ENCODE measurements around the gene APBB3. TPM values are rescaled to one million over a fixed set of nuclear protein-coding genes. Genes with fewer than 3 reads are reported as not detected.

Gene APBB3
- total RNA-seq, 1 experiment from 2014 or later: 15.7 TPM

- Mint-ChIP-seq H3K27me3 (ENCODE audit: unreplicated experiment) (no peaks in the 10 kb centered on the region), H3K27ac (ENCODE audit: unreplicated experiment) (peak overlapping the region; percentile 49), H3K4me3 (ENCODE audit: low read depth, unreplicated experiment) (no peak overlapping the region), H3K36me3 (ENCODE audit: insufficient read depth, unreplicated experiment) (peaks cover 85% of the 10 kb centered on the region), H3K9me3 (ENCODE audit: low read depth, unreplicated experiment) (no peaks in the 10 kb centered on the region), H3K4me1 (ENCODE audit: low read depth, unreplicated experiment) (peaks cover 46% of the 10 kb centered on the region)
- CTCF ChIA-PET: no interaction called here
- intact Hi-C loops (cut with micrococcal nuclease; ENCODE audit: unreplicated experiment): loop anchor here (10.0 kb wide), 1 partner anchor 164 kb away; no protein-coding TSS in a partner anchor
- no peak for DNase-seq
- BruUV-seq (replicated peaks): no TSS peak
- no peak for TF ChIP-seq CTCF (IDR thresholded peaks at IDR 0.05; ENCODE audit: unreplicated experiment)
Observed at GRCh38 chr5:140550147-140551079, 14.0 kb downstream of the APBB3 start.

GRCh38 chr5:140549237-140550144 lies 14.9 kb downstream of the APBB3 start:
- Mint-ChIP-seq H3K4me1 (ENCODE audit: low read depth, unreplicated experiment) (peaks cover 38% of the 10 kb centered on the region), H3K4me3 (ENCODE audit: low read depth, unreplicated experiment) (no peak overlapping the region), H3K27ac (ENCODE audit: unreplicated experiment) (peak overlapping the region; percentile 49), H3K36me3 (ENCODE audit: insufficient read depth, unreplicated experiment) (peaks cover 87% of the 10 kb centered on the region), H3K27me3 (ENCODE audit: unreplicated experiment) (no peaks in the 10 kb centered on the region), H3K9me3 (ENCODE audit: low read depth, unreplicated experiment) (no peaks in the 10 kb centered on the region)
- intact Hi-C loops (cut with micrococcal nuclease; ENCODE audit: unreplicated experiment): loop anchor here (10.0 kb wide), 1 partner anchor 165 kb away; no protein-coding TSS in a partner anchor
- peak; percentile 64 for DNase-seq
- BruUV-seq (replicated peaks): no TSS peak
- TF ChIP-seq CTCF (IDR thresholded peaks at IDR 0.05; ENCODE audit: unreplicated experiment): no peak
- CTCF ChIA-PET: interaction anchor here (1.0 kb wide), 1 partner anchor 89 kb away, joined by 3 read pairs; no protein-coding TSS in a partner anchor

- Mint-ChIP-seq H3K4me3 (ENCODE audit: low read depth, unreplicated experiment) (no peak overlapping the region), H3K36me3 (ENCODE audit: insufficient read depth, unreplicated experiment) (peaks cover 89% of the 10 kb centered on the region)
- no peak for TF ChIP-seq CTCF (IDR thresholded peaks at IDR 0.05; ENCODE audit: unreplicated experiment)
Observed at GRCh38 chr5:140548791-140549190, 15.6 kb downstream of the APBB3 start.

GRCh38 chr5:140548300-140548688 lies 16.1 kb downstream of the APBB3 start:
- intact Hi-C loops (cut with micrococcal nuclease; ENCODE audit: unreplicated experiment): no loop called here
- DNase-seq: no peak
- no peak for TF ChIP-seq CTCF (IDR thresholded peaks at IDR 0.05; ENCODE audit: unreplicated experiment)
- no TSS peak for BruUV-seq (replicated peaks)
- H3K27me3 Mint-ChIP-seq (ENCODE audit: unreplicated experiment): no peaks in the 10 kb centered on the region
- peak overlapping the region; percentile 38 for H3K4me3 Mint-ChIP-seq (ENCODE audit: low read depth, unreplicated experiment)
- H3K9me3 Mint-ChIP-seq (ENCODE audit: low read depth, unreplicated experiment): no peaks in the 10 kb centered on the region
- H3K36me3 Mint-ChIP-seq (ENCODE audit: insufficient read depth, unreplicated experiment): peaks cover 86% of the 10 kb centered on the region
- peaks cover 26% of the 10 kb centered on the region for H3K4me1 Mint-ChIP-seq (ENCODE audit: low read depth, unreplicated experiment)
- peak overlapping the region; percentile 49 for H3K27ac Mint-ChIP-seq (ENCODE audit: unreplicated experiment)
- CTCF ChIA-PET: interaction anchor here (1.0 to 2.0 kb wide), 2 partner anchors 85 to 91 kb away, joined by 3 to 7 read pairs; partner anchors contain the start of gene CD14

More at GRCh38 chr5:140548791-140549190, 15.6 kb downstream of the APBB3 start:
- no peaks in the 10 kb centered on the region for H3K27me3 Mint-ChIP-seq (ENCODE audit: unreplicated experiment)
- H3K4me1 Mint-ChIP-seq (ENCODE audit: low read depth, unreplicated experiment): peaks cover 31% of the 10 kb centered on the region
- intact Hi-C loops (cut with micrococcal nuclease; ENCODE audit: unreplicated experiment): no loop called here
- no TSS peak for BruUV-seq (replicated peaks)
- CTCF ChIA-PET: interaction anchor here (1.0 to 2.0 kb wide), 2 partner anchors 84 to 90 kb away, joined by 3 to 7 read pairs; partner anchors contain the start of gene CD14
- H3K9me3 Mint-ChIP-seq (ENCODE audit: low read depth, unreplicated experiment): no peaks in the 10 kb centered on the region
- no peak for DNase-seq
- H3K27ac Mint-ChIP-seq (ENCODE audit: unreplicated experiment): peak overlapping the region; percentile 49
